Ascending aorta (tissue), 2 donors: ENCODE results near the gene CCSER1. TPM values are rescaled to one million over a fixed set of nuclear protein-coding genes. Genes with fewer than 3 reads are reported as not detected.

Experiments
- DNase-seq, 2 donors: peaks; one replicate each; pipeline ENCODE4 v3.0.0-alpha.2; 2019; ENCODE audit warnings: low spot score in 2 of 2
- H3K27ac ChIP-seq, 2 donors: fragments of 200-600 bp; sonication (generic); one replicate each; pipeline ENCODE4 v1.5.1; 2016 to 2017; ENCODE audit warnings: mild to moderate bottlenecking in 1 of 2
- H3K27me3 ChIP-seq: fragments of 200-600 bp; sonication (generic); one replicate; pipeline ENCODE4 v1.5.1; 2017
- H3K36me3 ChIP-seq, 2 donors: fragments of 200-600 bp; sonication (generic); one replicate each; pipeline ENCODE4 v1.5.1; 2016
- H3K4me1 ChIP-seq, 2 donors: fragments of 200-600 bp; sonication (generic); one replicate each; pipeline ENCODE4 v1.5.1; 2016 to 2017; ENCODE audit warnings: mild to moderate bottlenecking in 1 of 2
- H3K4me3 ChIP-seq, 2 donors: fragments of 200-600 bp; sonication (generic); one replicate each; pipeline ENCODE4 v1.5.1; 2016 to 2017; ENCODE audit warnings: mild to moderate bottlenecking in 1 of 2
- H3K9me3 ChIP-seq, 2 donors: fragments of 200-600 bp; sonication (generic); one replicate each; pipeline ENCODE4 v1.5.1; 2016
- intact Hi-C: fragments of 100-400 bp; cut with DNase I; formaldehyde crosslinking; loops from one replicate; pipeline ENCODE4 v1.15.1; 2023
- total RNA-seq: library from RNA; depleted of rRNA; stranded (reverse); fragments of >200 nt; gene quantifications from one replicate; pipeline ENCODE4 v1.1.0, GENCODE V29; 2016
- TF ChIP-seq, protein P1 (sequence below), 3 experiments: fragments of 200-600 bp in 2 of 3; fragments of 450-650 bp in 1 of 3; sonication (generic) in 2 of 3; IDR thresholded peaks; one replicate each; pipeline ENCODE4 v1.5.1; 2016 to 2019; ENCODE audit warnings: antibody characterized with exemption in 3 of 3, mild to moderate bottlenecking in 1 of 3, moderate library complexity in 1 of 3

The CCSER1 gene
- total RNA-seq, 1 donor from 2014 or later: 8.9 TPM

DNA sequence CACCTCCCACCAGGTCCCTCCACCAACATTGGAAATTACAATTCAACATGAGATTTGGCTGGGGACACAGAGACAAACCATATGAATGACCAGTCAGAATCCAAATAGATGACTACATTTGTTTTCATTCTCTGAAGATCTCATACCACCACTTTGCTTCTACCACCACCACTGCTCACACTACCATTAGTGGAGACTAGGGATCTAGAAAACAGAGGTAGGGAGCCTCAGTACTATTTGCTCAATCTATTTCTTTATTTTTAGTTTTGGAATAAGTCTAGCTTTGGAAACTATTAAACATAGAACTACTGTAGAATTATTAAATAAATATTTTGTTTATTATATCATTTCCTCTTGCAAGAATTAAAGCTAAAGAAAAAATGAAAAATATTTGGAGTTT is 727.9 kb downstream of the CCSER1 start:
- Histone ChIP-seq H3K9me3 (no peaks in the 10 kb centered on the region), H3K4me1 (peaks cover 0 to 2% of the 10 kb centered on the region in 2 donors), H3K27me3 (no peaks in the 10 kb centered on the region), H3K4me3 (no peak overlapping the region), H3K36me3 (no peaks in the 10 kb centered on the region), H3K27ac (peak overlapping the region in 1 of 2 donors; percentile 25)
- DNase-seq: no peak
- intact Hi-C loops: no loop called here
- TF ChIP-seq, protein P1, sequence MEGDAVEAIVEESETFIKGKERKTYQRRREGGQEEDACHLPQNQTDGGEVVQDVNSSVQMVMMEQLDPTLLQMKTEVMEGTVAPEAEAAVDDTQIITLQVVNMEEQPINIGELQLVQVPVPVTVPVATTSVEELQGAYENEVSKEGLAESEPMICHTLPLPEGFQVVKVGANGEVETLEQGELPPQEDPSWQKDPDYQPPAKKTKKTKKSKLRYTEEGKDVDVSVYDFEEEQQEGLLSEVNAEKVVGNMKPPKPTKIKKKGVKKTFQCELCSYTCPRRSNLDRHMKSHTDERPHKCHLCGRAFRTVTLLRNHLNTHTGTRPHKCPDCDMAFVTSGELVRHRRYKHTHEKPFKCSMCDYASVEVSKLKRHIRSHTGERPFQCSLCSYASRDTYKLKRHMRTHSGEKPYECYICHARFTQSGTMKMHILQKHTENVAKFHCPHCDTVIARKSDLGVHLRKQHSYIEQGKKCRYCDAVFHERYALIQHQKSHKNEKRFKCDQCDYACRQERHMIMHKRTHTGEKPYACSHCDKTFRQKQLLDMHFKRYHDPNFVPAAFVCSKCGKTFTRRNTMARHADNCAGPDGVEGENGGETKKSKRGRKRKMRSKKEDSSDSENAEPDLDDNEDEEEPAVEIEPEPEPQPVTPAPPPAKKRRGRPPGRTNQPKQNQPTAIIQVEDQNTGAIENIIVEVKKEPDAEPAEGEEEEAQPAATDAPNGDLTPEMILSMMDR (IDR thresholded peaks at IDR 0.05): no peak

- H3K4me1 ChIP-seq: peaks cover 0 to 2% of the 10 kb centered on the region in 2 donors
- no peak for DNase-seq
- no peaks in the 10 kb centered on the region for H3K36me3 ChIP-seq
- no peak overlapping the region for H3K27ac ChIP-seq
- no peak overlapping the region for H3K4me3 ChIP-seq
- H3K27me3 ChIP-seq: no peaks in the 10 kb centered on the region
- no peaks in the 10 kb centered on the region for H3K9me3 ChIP-seq
- TF ChIP-seq, protein P1 (IDR thresholded peaks at IDR 0.05): no peak
- intact Hi-C loops: no loop called here
Observed at GRCh38 chr4:90857081-90857820, 730.1 kb downstream of the CCSER1 start.

DNA sequence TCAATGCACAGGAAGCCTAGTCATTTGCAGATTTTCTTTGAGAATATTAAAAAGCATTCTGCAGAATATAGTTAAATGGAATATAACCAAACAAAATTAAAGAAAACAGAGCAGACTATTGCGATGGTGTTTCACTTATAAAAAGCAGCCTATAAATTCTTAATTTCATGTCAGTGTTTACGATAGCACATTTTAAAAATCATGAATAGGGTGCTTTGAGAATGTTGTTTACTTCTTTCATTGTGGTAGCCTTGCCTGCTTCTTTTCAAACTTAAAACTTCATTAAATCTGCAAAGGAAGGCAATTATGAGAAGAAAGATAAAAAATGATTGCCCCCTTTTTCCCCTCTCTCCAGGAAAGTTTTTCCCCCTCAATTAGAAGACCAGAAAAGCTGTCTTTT is 748.6 kb downstream of the CCSER1 start:
- no peaks in the 10 kb centered on the region for H3K9me3 ChIP-seq
- no peak overlapping the region for H3K4me3 ChIP-seq
- no peaks in the 10 kb centered on the region for H3K36me3 ChIP-seq
- TF ChIP-seq, protein P1 (IDR thresholded peaks at IDR 0.05): no peak
- no peak overlapping the region for H3K27ac ChIP-seq
- no peaks in the 10 kb centered on the region for H3K27me3 ChIP-seq
- intact Hi-C loops: no loop called here
- DNase-seq: no peak
- no peaks in the 10 kb centered on the region for H3K4me1 ChIP-seq

DNA sequence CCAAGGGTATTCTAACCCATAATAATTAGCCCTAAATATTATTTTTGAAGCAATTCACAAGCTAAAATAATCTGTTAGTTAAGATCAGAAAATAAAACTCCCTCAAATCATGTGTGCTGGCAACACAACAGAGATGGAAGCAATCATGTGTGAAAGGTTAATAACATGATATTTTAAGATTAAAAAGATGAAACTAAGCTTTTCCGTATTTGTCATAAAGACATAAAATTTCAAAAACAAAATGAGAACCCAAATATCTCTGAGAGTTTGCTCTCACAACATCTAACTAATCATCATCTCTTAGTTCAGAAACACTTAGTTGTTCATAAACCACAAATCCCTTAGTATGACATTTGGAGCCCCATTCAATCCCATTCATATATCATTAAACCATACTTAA is 749.1 kb downstream of the CCSER1 start:
- intact Hi-C loops: no loop called here
- no peaks in the 10 kb centered on the region for H3K9me3 ChIP-seq
- H3K27me3 ChIP-seq: no peaks in the 10 kb centered on the region
- H3K4me1 ChIP-seq: no peaks in the 10 kb centered on the region
- no peak overlapping the region for H3K27ac ChIP-seq
- H3K36me3 ChIP-seq: no peaks in the 10 kb centered on the region
- no peak overlapping the region for H3K4me3 ChIP-seq
- DNase-seq: no peak
- TF ChIP-seq, protein P1 (IDR thresholded peaks at IDR 0.05): no peak

DNA sequence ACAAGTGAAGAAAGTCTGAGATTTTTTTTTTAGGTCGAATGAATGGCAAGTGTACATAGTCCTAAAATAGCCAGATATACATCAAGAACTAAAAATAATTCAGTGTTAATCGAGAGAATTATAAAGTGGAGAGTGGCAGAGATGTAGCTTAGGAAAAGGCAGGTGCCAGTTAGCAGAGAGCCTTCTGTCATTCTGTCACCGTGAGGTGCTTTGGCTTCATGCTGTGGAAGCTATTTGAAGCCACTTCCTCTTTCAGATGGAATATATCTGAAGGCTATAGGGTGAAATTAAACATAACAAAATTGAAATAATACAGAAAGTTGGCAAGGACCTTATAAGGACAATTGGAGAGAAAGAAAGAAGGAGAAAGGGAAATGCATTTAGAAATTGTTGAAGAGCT is 756.3 kb downstream of the CCSER1 start:
- Histone ChIP-seq H3K27me3 (no peaks in the 10 kb centered on the region), H3K4me3 (no peak overlapping the region), H3K4me1 (no peaks in the 10 kb centered on the region), H3K36me3 (no peaks in the 10 kb centered on the region), H3K9me3 (no peaks in the 10 kb centered on the region), H3K27ac (no peak overlapping the region)
- DNase-seq: no peak
- TF ChIP-seq, protein P1 (IDR thresholded peaks at IDR 0.05): no peak
- intact Hi-C loops: no loop called here
